Mesendoderm (in vitro differentiated cells): ENCODE results near the gene AQP2.

Experiments used
- DNase-seq: peaks from one replicate; pipeline ENCODE4 v3.0.0; 2013
- H2AK5ac ChIP-seq: 2 replicates; pipeline ENCODE4 v1.6.1; 2013; ENCODE audit warnings: low read length, inconsistent platforms
- H2BK120ac ChIP-seq: 2 replicates; pipeline ENCODE4 v1.6.1; 2013; ENCODE audit warnings: low read depth, mild to moderate bottlenecking, low read length, moderate library complexity, mixed read lengths
- H2BK15ac ChIP-seq: replicated peaks from 2 replicates; pipeline ENCODE4 v1.6.1; 2013; ENCODE audit warnings: low read depth, mild to moderate bottlenecking, moderate library complexity
- H2BK5ac ChIP-seq: 2 replicates; pipeline ENCODE4 v1.6.1; 2013; ENCODE audit warnings: low read length, inconsistent platforms
- H3K18ac ChIP-seq: 2 replicates; pipeline ENCODE4 v1.6.1; 2013; ENCODE audit warnings: mild to moderate bottlenecking, low read length, mixed read lengths
- H3K23ac ChIP-seq: one replicate; pipeline ENCODE4 v1.6.1; 2013; ENCODE audit warnings: low read length
- H3K27ac ChIP-seq: 2 replicates; pipeline ENCODE4 v1.5.1; 2013; ENCODE audit warnings: low read depth, mild to moderate bottlenecking, inconsistent platforms, low read length, moderate library complexity
- H3K27me3 ChIP-seq: 2 replicates; pipeline ENCODE4 v1.6.1; 2013; ENCODE audit warnings: low read length, control low read depth, mild to moderate bottlenecking, inconsistent platforms; ENCODE audit not compliant: insufficient read depth, poor library complexity
- H3K36me3 ChIP-seq: 2 replicates; pipeline ENCODE4 v1.6.1; 2013; ENCODE audit warnings: low read length, inconsistent platforms; ENCODE audit not compliant: control insufficient read depth, insufficient read depth
- H3K4ac ChIP-seq: one replicate; pipeline ENCODE4 v1.6.1; 2013; ENCODE audit warnings: low read depth, mild to moderate bottlenecking, low read length, moderate library complexity
- H3K4me1 ChIP-seq: 2 replicates; pipeline ENCODE4 v1.6.1; 2013; ENCODE audit warnings: low read depth, low read length, inconsistent platforms; ENCODE audit not compliant: control insufficient read depth
- H3K4me2 ChIP-seq: 2 replicates; pipeline ENCODE4 v1.6.1; 2013; ENCODE audit warnings: low read length
- H3K4me3 ChIP-seq: 2 replicates; pipeline ENCODE4 v1.5.1; 2013; ENCODE audit warnings: mild to moderate bottlenecking, low read length
- H3K56ac ChIP-seq: one replicate; pipeline ENCODE4 v1.6.1; 2013; ENCODE audit warnings: low read length
- H3K79me1 ChIP-seq: 2 replicates; pipeline ENCODE4 v1.6.1; 2013; ENCODE audit warnings: low read length, inconsistent platforms
- H3K79me2 ChIP-seq: 2 replicates; pipeline ENCODE4 v1.6.1; 2013; ENCODE audit warnings: mild to moderate bottlenecking, low read length; ENCODE audit not compliant: control insufficient read depth, insufficient read depth
- H3K9ac ChIP-seq: 2 replicates; pipeline ENCODE4 v1.6.1; 2013; ENCODE audit warnings: low read length, inconsistent platforms
- H4K5ac ChIP-seq: one replicate; pipeline ENCODE4 v1.6.1; 2013; ENCODE audit warnings: low read length
- H4K8ac ChIP-seq: one replicate; pipeline ENCODE4 v1.6.1; 2013; ENCODE audit warnings: low read depth, mild to moderate bottlenecking, control low read depth, low read length, moderate library complexity
- WGBS: extraction: QIAGEN DNeasy Blood & Tissue Kit; methylation state at CpG from one replicate; pipeline ENCODE4 v1.1.7; 2013; ENCODE audit warnings: low lambda C conversion rate, missing lambda C conversion rate; ENCODE audit not compliant: insufficient coverage; ENCODE audit errors: extremely low coverage; 5-methylcytosine and 5-hydroxymethylcytosine counted together

Gene AQP2

DNA sequence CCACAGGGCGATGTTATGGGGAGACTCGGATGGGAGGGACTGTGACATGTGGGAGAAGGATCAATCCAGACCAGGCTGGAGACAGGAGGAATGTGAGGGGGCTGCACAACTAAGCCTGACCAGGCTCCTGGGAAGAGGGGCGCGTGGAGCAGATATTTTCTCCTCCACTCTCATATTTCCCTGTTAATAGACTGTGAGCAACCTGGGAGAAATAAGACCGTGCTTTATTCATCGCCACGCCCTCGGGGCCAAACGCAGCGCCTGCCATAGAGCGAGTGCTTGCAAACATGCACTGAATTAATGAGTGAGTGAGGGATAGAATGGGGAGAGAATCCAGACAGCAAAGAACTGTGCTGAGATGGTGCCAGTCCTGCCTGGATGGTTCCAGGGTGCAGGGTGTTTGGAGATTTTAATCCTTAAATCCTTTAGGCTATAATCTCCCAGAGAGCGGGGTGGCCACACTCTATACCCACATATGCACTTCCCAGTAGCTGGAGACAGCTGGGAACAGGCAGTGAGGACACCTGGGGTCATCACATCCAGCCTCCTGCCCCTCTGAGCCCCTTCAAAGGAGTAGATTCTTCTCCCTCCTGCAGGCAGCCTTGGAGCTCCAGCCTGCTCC, 33.3 kb upstream of the AQP2 start:
- Histone ChIP-seq H3K23ac (no peak overlapping the region), H3K79me2 (no peaks in the 10 kb centered on the region), H3K4me1 (no peaks in the 10 kb centered on the region), H3K4me3 (no peak overlapping the region), H2AK5ac (no peak overlapping the region), H3K36me3 (no peaks in the 10 kb centered on the region), H4K5ac (no peak overlapping the region), H3K4ac (no peak overlapping the region), H2BK120ac (no peak overlapping the region), H3K18ac (no peak overlapping the region), H3K9ac (no peak overlapping the region), H3K4me2 (no peak overlapping the region), H3K56ac (no peak overlapping the region), H4K8ac (no peak overlapping the region), H2BK5ac (no peak overlapping the region), H3K27me3 (no peaks in the 10 kb centered on the region), H2BK15ac (no peak overlapping the region), H3K27ac (no peak overlapping the region), H3K79me1 (no peaks in the 10 kb centered on the region)
- WGBS, result no CpG with 5 or more reads among the region's 12 CpGs
- DNase-seq, result no peak

DNA sequence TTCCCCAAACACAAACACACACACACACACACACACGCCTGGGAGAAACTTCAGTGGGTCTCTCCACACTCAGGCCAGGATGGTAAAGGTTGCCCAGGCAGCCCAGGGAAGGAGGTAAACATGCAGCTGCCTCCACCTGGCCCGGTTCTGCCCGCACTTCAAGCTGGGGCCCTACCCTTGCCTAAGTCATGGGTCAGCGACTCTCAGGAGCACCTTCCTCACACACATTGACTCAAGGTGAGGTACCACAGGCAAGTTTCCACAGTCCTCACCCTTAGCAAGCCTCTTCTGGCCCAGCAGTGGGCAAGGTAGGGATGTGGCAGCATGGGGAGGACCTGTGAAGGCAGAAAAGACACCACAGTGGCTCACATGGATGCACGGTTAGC, 32.8 kb upstream of the AQP2 start:
- WGBS, result no CpG with 5 or more reads among the region's 5 CpGs
- Histone ChIP-seq H3K23ac (no peak overlapping the region), H3K4me1 (no peaks in the 10 kb centered on the region), H2BK15ac (no peak overlapping the region), H3K79me1 (no peaks in the 10 kb centered on the region), H2BK120ac (no peak overlapping the region), H2AK5ac (no peak overlapping the region), H2BK5ac (no peak overlapping the region), H3K36me3 (no peaks in the 10 kb centered on the region), H3K9ac (no peak overlapping the region), H3K4me3 (no peak overlapping the region), H3K4ac (no peak overlapping the region), H3K56ac (no peak overlapping the region), H3K18ac (no peak overlapping the region), H4K8ac (no peak overlapping the region), H3K27me3 (no peaks in the 10 kb centered on the region), H3K27ac (no peak overlapping the region), H4K5ac (no peak overlapping the region), H3K4me2 (no peak overlapping the region), H3K79me2 (no peaks in the 10 kb centered on the region)
- DNase-seq, result no peak

GRCh38 chr12:49920241-49920914, 30.2 kb upstream of the AQP2 start:
- Histone ChIP-seq H3K79me2 (no peaks in the 10 kb centered on the region), H3K9ac (no peak overlapping the region), H3K4me3 (no peak overlapping the region), H3K79me1 (no peaks in the 10 kb centered on the region), H2BK15ac (no peak overlapping the region), H3K23ac (no peak overlapping the region), H3K4ac (no peak overlapping the region), H3K18ac (no peak overlapping the region), H3K4me1 (no peaks in the 10 kb centered on the region), H4K8ac (no peak overlapping the region), H3K36me3 (no peaks in the 10 kb centered on the region), H3K27me3 (no peaks in the 10 kb centered on the region), H2AK5ac (no peak overlapping the region), H3K56ac (no peak overlapping the region), H4K5ac (no peak overlapping the region), H3K27ac (no peak overlapping the region), H3K4me2 (no peak overlapping the region), H2BK120ac (no peak overlapping the region), H2BK5ac (no peak overlapping the region)
- no CpG with 5 or more reads among the region's 12 CpGs for WGBS
- DNase-seq, result no peak

DNA sequence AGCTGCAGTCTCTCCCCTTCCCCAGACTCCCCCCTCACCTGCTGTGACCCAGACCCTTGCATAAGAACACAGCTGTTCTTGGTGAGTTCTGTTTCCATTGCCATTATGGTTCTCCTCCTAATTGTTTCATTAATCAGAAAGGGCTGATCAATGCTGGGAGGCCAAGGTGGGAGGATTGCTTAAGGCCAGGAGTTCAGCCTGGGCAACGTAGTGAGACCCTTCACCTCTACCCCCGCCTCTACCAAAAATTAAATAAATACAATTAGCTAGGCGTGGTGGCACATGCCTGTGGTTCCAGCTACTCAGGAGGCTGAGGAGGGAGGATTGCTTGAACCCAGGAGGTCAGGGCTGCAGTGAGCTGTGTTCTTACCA, 29.6 kb upstream of the AQP2 start:
- no peak overlapping the region for H4K5ac ChIP-seq
- no peak overlapping the region for H3K23ac ChIP-seq
- H3K18ac ChIP-seq, result no peak overlapping the region
- no peaks in the 10 kb centered on the region for H3K27me3 ChIP-seq
- H3K4ac ChIP-seq, result no peak overlapping the region
- no peaks in the 10 kb centered on the region for H3K36me3 ChIP-seq
- no peak overlapping the region for H2BK120ac ChIP-seq
- no peak overlapping the region for H2BK15ac ChIP-seq
- no peak overlapping the region for H3K56ac ChIP-seq
- no peak overlapping the region for H3K4me2 ChIP-seq
- H3K4me1 ChIP-seq, result no peaks in the 10 kb centered on the region
- H3K79me1 ChIP-seq, result no peaks in the 10 kb centered on the region
- no peak overlapping the region for H3K4me3 ChIP-seq
- no peak overlapping the region for H3K27ac ChIP-seq
- DNase-seq, result no peak
- no peaks in the 10 kb centered on the region for H3K79me2 ChIP-seq
- H3K9ac ChIP-seq, result no peak overlapping the region
- H2BK5ac ChIP-seq, result no peak overlapping the region
- H4K8ac ChIP-seq, result no peak overlapping the region
- no CpG with 5 or more reads among the region's 3 CpGs for WGBS
- H2AK5ac ChIP-seq, result no peak overlapping the region

DNA sequence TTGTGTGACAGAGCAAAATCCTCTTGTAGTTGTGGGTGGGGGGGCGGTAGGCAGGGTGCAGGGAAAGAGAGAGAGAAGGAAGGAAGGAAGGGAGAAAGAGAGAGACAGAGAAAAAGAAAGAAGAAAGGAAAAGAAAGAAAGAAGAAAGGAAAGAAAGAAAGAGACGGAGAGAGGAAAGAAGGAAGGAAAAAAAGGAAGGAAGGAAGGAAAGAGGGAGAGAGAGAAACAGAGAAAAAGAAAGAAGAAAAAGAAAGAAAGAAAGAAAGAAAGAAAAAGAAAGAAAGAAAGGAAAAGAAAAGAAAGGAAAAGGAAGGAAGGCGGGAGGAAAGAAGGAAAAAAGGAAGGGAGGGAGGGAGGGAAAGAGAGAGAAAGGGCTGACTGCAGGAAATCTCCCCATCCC, 29.2 kb upstream of the AQP2 start:
- Histone ChIP-seq H3K4ac (no peak overlapping the region), H3K4me3 (no peak overlapping the region), H3K27ac (no peak overlapping the region), H2BK120ac (no peak overlapping the region), H3K27me3 (no peaks in the 10 kb centered on the region), H3K23ac (no peak overlapping the region), H3K56ac (no peak overlapping the region), H4K8ac (no peak overlapping the region), H3K4me1 (no peaks in the 10 kb centered on the region), H3K36me3 (no peaks in the 10 kb centered on the region), H3K18ac (no peak overlapping the region), H2BK15ac (no peak overlapping the region), H3K79me1 (no peaks in the 10 kb centered on the region), H2AK5ac (no peak overlapping the region), H2BK5ac (no peak overlapping the region), H3K79me2 (no peaks in the 10 kb centered on the region), H3K4me2 (no peak overlapping the region), H4K5ac (no peak overlapping the region), H3K9ac (no peak overlapping the region)
- WGBS, result no CpG with 5 or more reads among the region's 3 CpGs
- no peak for DNase-seq

- H2AK5ac ChIP-seq, result no peak overlapping the region
- no peaks in the 10 kb centered on the region for H3K27me3 ChIP-seq
- no peak overlapping the region for H2BK120ac ChIP-seq
- no peak overlapping the region for H4K5ac ChIP-seq
- no peaks in the 10 kb centered on the region for H3K79me1 ChIP-seq
- no CpG with 5 or more reads among the region's 6 CpGs for WGBS
- no peak overlapping the region for H3K9ac ChIP-seq
- H2BK5ac ChIP-seq, result no peak overlapping the region
- no peak overlapping the region for H3K4ac ChIP-seq
- no peak overlapping the region for H3K56ac ChIP-seq
- H3K79me2 ChIP-seq, result no peaks in the 10 kb centered on the region
- no peak for DNase-seq
- no peak overlapping the region for H3K27ac ChIP-seq
- H3K4me3 ChIP-seq, result no peak overlapping the region
- no peaks in the 10 kb centered on the region for H3K36me3 ChIP-seq
- no peak overlapping the region for H2BK15ac ChIP-seq
- no peak overlapping the region for H3K23ac ChIP-seq
- H4K8ac ChIP-seq, result no peak overlapping the region
- no peaks in the 10 kb centered on the region for H3K4me1 ChIP-seq
- H3K18ac ChIP-seq, result no peak overlapping the region
- no peak overlapping the region for H3K4me2 ChIP-seq
Measured at GRCh38 chr12:49921936-49922335, 28.6 kb upstream of the AQP2 start.
